Neuronal stem cell (in vitro differentiated cells): Measurements from ENCODE around the gene IMPG2.

Source experiments
- DNase-seq: peaks from one replicate; pipeline ENCODE4 v3.0.0-alpha.2; 2013; ENCODE audit warnings: low spot score
- H2AFZ ChIP-seq: one replicate; pipeline ENCODE4 v1.6.1; 2013; ENCODE audit warnings: mild to moderate bottlenecking, low read length, inconsistent platforms
- H2AK5ac ChIP-seq: 2 replicates; pipeline ENCODE4 v1.6.1; 2013; ENCODE audit warnings: low read depth, mild to moderate bottlenecking, inconsistent platforms, low read length, moderate library complexity, mixed read lengths
- H2BK120ac ChIP-seq: 2 replicates; pipeline ENCODE4 v1.6.1; 2013; ENCODE audit warnings: low read depth, mild to moderate bottlenecking, inconsistent platforms, low read length, moderate library complexity, mixed read lengths
- H2BK12ac ChIP-seq: one replicate; pipeline ENCODE4 v1.6.1; 2013; ENCODE audit warnings: low read length, inconsistent platforms
- H2BK15ac ChIP-seq: 2 replicates; pipeline ENCODE4 v1.6.1; 2013; ENCODE audit warnings: mild to moderate bottlenecking, low read length, inconsistent platforms, mixed read lengths
- H2BK5ac ChIP-seq: one replicate; pipeline ENCODE4 v1.6.1; 2013; ENCODE audit warnings: inconsistent platforms, mild to moderate bottlenecking, low read length, moderate library complexity
- H3K14ac ChIP-seq: one replicate; pipeline ENCODE4 v1.6.1; 2013; ENCODE audit warnings: low read length, inconsistent platforms
- H3K18ac ChIP-seq: 2 replicates; pipeline ENCODE4 v1.6.1; 2013; ENCODE audit warnings: low read length, inconsistent platforms
- H3K23ac ChIP-seq: 2 replicates; pipeline ENCODE4 v1.6.1; 2013; ENCODE audit warnings: low read depth, mild to moderate bottlenecking, mixed read lengths, low read length, inconsistent platforms; ENCODE audit not compliant: poor library complexity
- H3K27ac ChIP-seq: replicated peaks from 3 replicates; pipeline ENCODE4 v1.5.1; 2013; ENCODE audit warnings: low read length, inconsistent platforms
- H3K27me3 ChIP-seq, 3 experiments: 2 replicates each; pipeline ENCODE4 v1.6.1; 2013; ENCODE audit warnings: low read length in 3 of 3, mild to moderate bottlenecking in 2 of 3, inconsistent platforms in 1 of 3, low read depth in 1 of 3, mixed read lengths in 1 of 3, moderate library complexity in 1 of 3; ENCODE audit not compliant: control insufficient read depth in 3 of 3, insufficient read depth in 3 of 3
- H3K36me3 ChIP-seq, 2 donors: replicated peaks in 1 of 2; 2 replicates each; pipeline ENCODE4 v1.6.1; 2013; ENCODE audit warnings: low read length in 2 of 2; ENCODE audit not compliant: control insufficient read depth in 2 of 2, insufficient read depth in 2 of 2
- H3K4ac ChIP-seq: 2 replicates; pipeline ENCODE4 v1.6.1; 2013; ENCODE audit warnings: inconsistent platforms, mild to moderate bottlenecking, low read length, moderate library complexity
- H3K4me1 ChIP-seq, 2 donors: 1 replicate in 1 of 2; 2 replicates in 1 of 2; pipeline ENCODE4 v1.6.1; 2013; ENCODE audit warnings: low read length in 2 of 2, low read depth in 1 of 2; ENCODE audit not compliant: control insufficient read depth in 2 of 2, insufficient read depth in 1 of 2
- H3K4me2 ChIP-seq: one replicate; pipeline ENCODE4 v1.6.1; 2013; ENCODE audit warnings: mild to moderate bottlenecking, low read length, inconsistent platforms; ENCODE audit not compliant: insufficient read depth, poor library complexity, severe bottlenecking
- H3K4me3 ChIP-seq, 2 donors: 2 replicates each; pipeline ENCODE4 v1.5.1; 2013; ENCODE audit warnings: low read length in 2 of 2, mild to moderate bottlenecking in 2 of 2, inconsistent platforms in 1 of 2, moderate library complexity in 1 of 2
- H3K79me1 ChIP-seq: one replicate; pipeline ENCODE4 v1.6.1; 2013; ENCODE audit warnings: low read depth, mild to moderate bottlenecking, inconsistent platforms, low read length, moderate library complexity
- H3K9ac ChIP-seq: one replicate; pipeline ENCODE4 v1.6.1; 2013; ENCODE audit warnings: mild to moderate bottlenecking, low read depth, low read length, inconsistent platforms; ENCODE audit not compliant: poor library complexity
- H3K9me3 ChIP-seq, 2 donors: replicated peaks in 1 of 2; 2 replicates each; pipeline versions ENCODE3 to v1.6.1; 2013; ENCODE audit warnings: low read length in 2 of 2, mild to moderate bottlenecking in 2 of 2, inconsistent platforms in 1 of 2, low read depth in 1 of 2, mixed read lengths in 1 of 2, moderate library complexity in 1 of 2; ENCODE audit not compliant: control insufficient read depth in 2 of 2, insufficient read depth in 1 of 2
- H4K8ac ChIP-seq: one replicate; pipeline ENCODE4 v1.6.1; 2013; ENCODE audit warnings: low read depth, mild to moderate bottlenecking, inconsistent platforms, low read length, moderate library complexity
- H4K91ac ChIP-seq: one replicate; pipeline ENCODE4 v1.6.1; 2013; ENCODE audit warnings: low read length, low read depth, mild to moderate bottlenecking, inconsistent platforms; ENCODE audit not compliant: poor library complexity

Gene IMPG2

GRCh38 chr3:101266566-101266965, 53.8 kb downstream of the IMPG2 start:
- Histone ChIP-seq H2BK12ac (no peak overlapping the region), H3K4me2 (no peak overlapping the region), H3K18ac (no peak overlapping the region), H2AK5ac (no peak overlapping the region), H3K9me3 (no peaks in the 10 kb centered on the region), H3K27ac (no peak overlapping the region), H2BK5ac (no peak overlapping the region), H3K14ac (no peak overlapping the region), H2BK15ac (no peak overlapping the region), H4K8ac (no peak overlapping the region), H3K79me1 (no peaks in the 10 kb centered on the region), H3K9ac (no peak overlapping the region), H4K91ac (no peak overlapping the region), H3K27me3 (no peaks in the 10 kb centered on the region), H2AFZ (no peak overlapping the region), H3K4me1 (peaks cover 0 to 2% of the 10 kb centered on the region in 2 donors), H3K23ac (no peak overlapping the region), H3K4me3 (no peak overlapping the region), H2BK120ac (no peak overlapping the region), H3K36me3 (no peaks in the 10 kb centered on the region), H3K4ac (no peak overlapping the region)
- no peak for DNase-seq

GRCh38 chr3:101266071-101266470, 54.3 kb downstream of the IMPG2 start:
- no peak overlapping the region for H2BK15ac ChIP-seq
- H4K91ac ChIP-seq, result no peak overlapping the region
- no peaks in the 10 kb centered on the region for H3K79me1 ChIP-seq
- H2BK5ac ChIP-seq, result no peak overlapping the region
- no peak overlapping the region for H3K14ac ChIP-seq
- no peak overlapping the region for H2AFZ ChIP-seq
- H3K4me2 ChIP-seq, result no peak overlapping the region
- H3K23ac ChIP-seq, result no peak overlapping the region
- DNase-seq, result no peak
- no peak overlapping the region for H3K27ac ChIP-seq
- no peaks in the 10 kb centered on the region for H3K36me3 ChIP-seq
- H3K4me1 ChIP-seq, result peaks cover 0 to 2% of the 10 kb centered on the region in 2 donors
- H3K4me3 ChIP-seq, result no peak overlapping the region
- H4K8ac ChIP-seq, result no peak overlapping the region
- H2BK12ac ChIP-seq, result no peak overlapping the region
- no peak overlapping the region for H3K4ac ChIP-seq
- no peaks in the 10 kb centered on the region for H3K9me3 ChIP-seq
- H2AK5ac ChIP-seq, result no peak overlapping the region
- no peak overlapping the region for H3K18ac ChIP-seq
- H3K9ac ChIP-seq, result no peak overlapping the region
- H2BK120ac ChIP-seq, result no peak overlapping the region
- H3K27me3 ChIP-seq, result no peaks in the 10 kb centered on the region

DNA sequence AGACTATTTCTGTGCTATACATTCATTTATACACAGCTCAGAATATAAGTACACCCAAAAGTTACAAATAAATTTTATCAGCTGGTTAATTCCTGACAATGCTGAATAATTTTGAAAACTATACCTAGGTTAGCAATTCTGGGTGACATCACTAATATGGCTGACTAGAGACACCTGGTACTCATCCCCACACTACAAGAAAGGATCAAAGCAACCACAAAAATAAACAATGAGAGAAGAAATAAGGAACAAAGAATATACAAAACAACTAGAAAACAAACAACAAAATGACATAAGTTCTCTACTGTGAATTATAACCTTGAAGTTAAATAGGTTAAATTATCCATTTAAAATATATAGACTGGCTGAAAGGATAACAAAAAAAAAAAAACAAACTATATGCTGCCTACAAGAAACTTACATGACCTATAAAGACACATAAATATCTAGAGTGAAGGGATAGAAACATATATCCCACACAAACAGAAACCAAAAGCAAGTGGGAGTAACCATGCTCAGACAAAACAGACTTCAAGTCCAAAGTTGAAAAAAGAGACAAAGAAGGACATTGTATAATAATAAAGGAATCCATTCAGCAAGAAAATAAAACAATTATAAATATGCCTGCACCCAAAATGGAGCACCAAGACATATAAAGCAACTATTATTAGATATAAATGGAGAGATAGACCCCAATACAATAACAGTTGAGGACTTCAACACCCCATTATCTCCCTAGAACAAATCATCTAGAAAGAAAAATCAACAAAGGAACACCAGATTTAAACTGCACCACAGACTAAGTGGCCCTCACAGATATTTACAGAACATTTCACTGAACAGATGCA, 57.8 kb downstream of the IMPG2 start:
- no peaks in the 10 kb centered on the region for H3K36me3 ChIP-seq

DNA sequence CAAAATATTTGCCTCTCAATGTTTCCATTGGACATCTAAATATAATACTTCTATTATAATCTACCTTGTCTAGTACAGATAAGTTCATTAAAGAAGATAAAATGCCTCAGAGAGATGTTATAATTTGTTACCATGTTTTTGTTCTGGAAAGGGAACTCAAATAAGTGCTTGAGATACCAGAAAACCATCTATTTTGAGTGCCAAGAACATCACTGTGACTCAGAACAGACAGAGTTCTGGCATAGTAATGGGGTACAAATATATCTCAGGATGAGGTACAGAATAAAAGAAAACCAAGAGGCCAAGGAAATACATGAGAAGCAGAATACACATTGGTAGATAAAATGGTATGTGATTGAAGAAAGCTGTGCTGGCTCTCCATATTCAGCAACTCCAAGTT, 58.9 kb downstream of the IMPG2 start:
- no peak overlapping the region for H3K4me3 ChIP-seq
- H3K14ac ChIP-seq, result no peak overlapping the region
- H2AFZ ChIP-seq, result no peak overlapping the region
- H2BK12ac ChIP-seq, result no peak overlapping the region
- DNase-seq, result no peak
- H2BK120ac ChIP-seq, result no peak overlapping the region
- peaks cover 0 to under 1% of the 10 kb centered on the region in 2 donors for H3K4me1 ChIP-seq
- H3K79me1 ChIP-seq, result no peaks in the 10 kb centered on the region
- no peak overlapping the region for H4K91ac ChIP-seq
- H3K9ac ChIP-seq, result no peak overlapping the region
- H4K8ac ChIP-seq, result no peak overlapping the region
- no peak overlapping the region for H3K23ac ChIP-seq
- H3K36me3 ChIP-seq, result no peaks in the 10 kb centered on the region
- H3K4ac ChIP-seq, result no peak overlapping the region
- no peak overlapping the region for H3K18ac ChIP-seq
- no peak overlapping the region for H3K4me2 ChIP-seq
- no peak overlapping the region for H2AK5ac ChIP-seq
- no peaks in the 10 kb centered on the region for H3K27me3 ChIP-seq
- no peak overlapping the region for H2BK15ac ChIP-seq
- H3K9me3 ChIP-seq, result no peaks in the 10 kb centered on the region
- H2BK5ac ChIP-seq, result no peak overlapping the region
- no peak overlapping the region for H3K27ac ChIP-seq

More for the DNA sequence above, 57.8 kb downstream of the IMPG2 start:
- no peak overlapping the region for H3K18ac ChIP-seq
- no peak overlapping the region for H3K23ac ChIP-seq
- no peak overlapping the region for H2AK5ac ChIP-seq
- H2BK15ac ChIP-seq, result no peak overlapping the region
- H3K79me1 ChIP-seq, result no peaks in the 10 kb centered on the region
- H4K8ac ChIP-seq, result no peak overlapping the region
- H3K14ac ChIP-seq, result no peak overlapping the region
- H2BK120ac ChIP-seq, result no peak overlapping the region
- no peak overlapping the region for H2BK12ac ChIP-seq
- no peaks in the 10 kb centered on the region for H3K27me3 ChIP-seq
- H2AFZ ChIP-seq, result no peak overlapping the region
- DNase-seq, result no peak
- H3K27ac ChIP-seq, result no peak overlapping the region
- H3K9me3 ChIP-seq, result no peaks in the 10 kb centered on the region
- no peak overlapping the region for H3K9ac ChIP-seq
- no peak overlapping the region for H3K4ac ChIP-seq
- no peak overlapping the region for H3K4me3 ChIP-seq
- no peak overlapping the region for H4K91ac ChIP-seq
- no peak overlapping the region for H3K4me2 ChIP-seq
- H2BK5ac ChIP-seq, result no peak overlapping the region
- peaks cover 0 to 2% of the 10 kb centered on the region in 2 donors for H3K4me1 ChIP-seq
